HepG2 (cell line): ENCODE data around the gene SPG7. TPM values are rescaled to one million over a fixed set of nuclear protein-coding genes. Genes with fewer than 3 reads are reported as not detected.
A peak's percentile ranks its signal among the peaks of the same experiment; 100 is the strongest.

Experiments
- ARNTL ChIP-seq: sonication (generic); formaldehyde crosslinking; IDR thresholded peaks from 2 replicates; pipeline ENCODE4 v1.4.0; 2020; ENCODE audit warnings: mild to moderate bottlenecking, missing genetic modification reagents
- BRCA1 ChIP-seq: sonication (generic); formaldehyde crosslinking; IDR thresholded peaks from 2 replicates; pipeline ENCODE4 v1.4.0; 2020; ENCODE audit warnings: missing genetic modification reagents
- CCDC6 ChIP-seq: sonication (generic); formaldehyde crosslinking; IDR thresholded peaks from 2 replicates; pipeline ENCODE4 v1.8.1; 2022; ENCODE audit warnings: mild to moderate bottlenecking, missing genetic modification reagents, moderate library complexity
- EED ChIP-seq: sonication (generic); formaldehyde crosslinking; IDR thresholded peaks from 2 replicates; pipeline ENCODE4 v1.5.0; 2020; ENCODE audit warnings: mild to moderate bottlenecking, missing genetic modification reagents
- GLI4 ChIP-seq: sonication (generic); formaldehyde crosslinking; IDR thresholded peaks from 2 replicates; pipeline ENCODE4 v1.5.1; 2020; ENCODE audit warnings: missing genetic modification reagents, mild to moderate bottlenecking, moderate library complexity, borderline replicate concordance
- HMG20B ChIP-seq: conservative IDR thresholded peaks from 2 replicates; pipeline ENCODE4 v1.6.1; 2016; ENCODE audit warnings: missing genetic modification reagents, missing compliant biosample characterization
- KDM2A ChIP-seq: sonication (generic); formaldehyde crosslinking; IDR thresholded peaks from 2 replicates; pipeline ENCODE4 v1.4.0; 2020; ENCODE audit warnings: low read depth, missing genetic modification reagents, borderline replicate concordance
- KLF6 ChIP-seq: IDR thresholded peaks from 2 replicates; pipeline ENCODE4 v1.8.0; 2016; ENCODE audit warnings: missing biosample characterization, missing genetic modification reagents
- NAIF1 ChIP-seq: sonication (generic); formaldehyde crosslinking; IDR thresholded peaks from 2 replicates; pipeline ENCODE4 v1.5.0; 2020; ENCODE audit warnings: mild to moderate bottlenecking, missing genetic modification reagents, borderline replicate concordance
- POGZ ChIP-seq: sonication (generic); formaldehyde crosslinking; IDR thresholded peaks from 2 replicates; pipeline ENCODE4 v1.4.0; 2020; ENCODE audit warnings: mild to moderate bottlenecking, missing genetic modification reagents
- POLR2A ChIP-seq, 2 experiments: IDR thresholded peaks; 2 replicates each; pipeline ENCODE4 v1.6.1; 2011; ENCODE audit warnings: low read depth in 2 of 2, low read length in 2 of 2, mild to moderate bottlenecking in 1 of 2, moderate library complexity in 1 of 2; ENCODE audit not compliant: insufficient read depth in 1 of 2
- STAT5B ChIP-seq: sonication (generic); formaldehyde crosslinking; IDR thresholded peaks from 2 replicates; pipeline ENCODE4 v1.4.0; 2020; ENCODE audit warnings: missing genetic modification reagents
- ZNF121 ChIP-seq: sonication (generic); formaldehyde crosslinking; IDR thresholded peaks from 2 replicates; pipeline ENCODE4 v1.5.0; 2020; ENCODE audit warnings: mild to moderate bottlenecking, missing genetic modification reagents
- ZNF350 ChIP-seq: sonication (generic); formaldehyde crosslinking; IDR thresholded peaks from 2 replicates; pipeline ENCODE4 v1.4.0; 2020; ENCODE audit warnings: mild to moderate bottlenecking, low read depth, missing genetic modification reagents, borderline replicate concordance
- ZNF550 ChIP-seq: sonication (generic); formaldehyde crosslinking; IDR thresholded peaks from 2 replicates; pipeline ENCODE4 v1.4.0; 2020; ENCODE audit warnings: mild to moderate bottlenecking, missing genetic modification reagents, borderline replicate concordance
- ZNF570 ChIP-seq: sonication (generic); formaldehyde crosslinking; IDR thresholded peaks from 2 replicates; pipeline ENCODE4 v1.4.0; 2020; ENCODE audit warnings: mild to moderate bottlenecking, missing genetic modification reagents, borderline replicate concordance
- ZNF879 ChIP-seq: sonication (generic); formaldehyde crosslinking; IDR thresholded peaks from 2 replicates; pipeline ENCODE4 v1.8.1; 2023; ENCODE audit warnings: missing genetic modification reagents
- ZSCAN25 ChIP-seq: sonication (generic); formaldehyde crosslinking; IDR thresholded peaks from 2 replicates; pipeline ENCODE4 v1.8.0; 2022; ENCODE audit warnings: mild to moderate bottlenecking, missing genetic modification reagents
- polyA plus RNA-seq, 8 experiments: library from polyadenylated mRNA; depleted of rRNA in 3 of 8; stranded (reverse) in 7 of 8; unstranded in 1 of 8; fragments of >200 nt; fragmentation: Illumina TruSeq in 4 of 8; extraction: Trizol in 4 of 8; gene quantifications; 2 replicates each; pipeline versions ENCODE4 v1.2.1 to v1.2.3, GENCODE V29; 2011 to 2016; ENCODE audit warnings: low read depth in 4 of 8, missing spikeins in 1 of 8, mixed read lengths in 1 of 8; ENCODE audit not compliant: insufficient read depth in 1 of 8
- total RNA-seq, 5 experiments: library from RNA; depleted of rRNA; stranded (reverse); fragments of >200 nt; fragmentation: Illumina TruSeq; extraction: Trizol; gene quantifications; 2 replicates each; pipeline ENCODE4 v1.2.3, GENCODE V29; 2016; ENCODE audit warnings: low read depth in 1 of 5
- TF ChIP-seq, protein P1 (sequence below): sonication (generic); formaldehyde crosslinking; IDR thresholded peaks from 2 replicates; pipeline ENCODE4 v1.4.0; 2020; ENCODE audit warnings: missing genetic modification reagents, borderline replicate concordance
- TF ChIP-seq, protein P2 (sequence below): sonication (generic); formaldehyde crosslinking; IDR thresholded peaks from 2 replicates; pipeline ENCODE4 v1.4.0; 2020; ENCODE audit warnings: missing genetic modification reagents
- TF ChIP-seq, protein P3 (sequence below): sonication (generic); formaldehyde crosslinking; IDR thresholded peaks from 2 replicates; pipeline ENCODE4 v1.8.1; 2023; ENCODE audit warnings: missing genetic modification reagents, mild to moderate bottlenecking, borderline replicate concordance
- TF ChIP-seq, protein P4 (sequence below): sonication (generic); formaldehyde crosslinking; IDR thresholded peaks from 2 replicates; pipeline ENCODE4 v1.9.0; 2021; ENCODE audit warnings: missing genetic modification reagents, borderline replicate concordance

The SPG7 gene
- total and polyA plus RNA-seq, 2 of the 13 experiments (the other 11 are each of a cell fraction or from before 2014, with no cell fraction given): 66.0 to 136 TPM

DNA sequence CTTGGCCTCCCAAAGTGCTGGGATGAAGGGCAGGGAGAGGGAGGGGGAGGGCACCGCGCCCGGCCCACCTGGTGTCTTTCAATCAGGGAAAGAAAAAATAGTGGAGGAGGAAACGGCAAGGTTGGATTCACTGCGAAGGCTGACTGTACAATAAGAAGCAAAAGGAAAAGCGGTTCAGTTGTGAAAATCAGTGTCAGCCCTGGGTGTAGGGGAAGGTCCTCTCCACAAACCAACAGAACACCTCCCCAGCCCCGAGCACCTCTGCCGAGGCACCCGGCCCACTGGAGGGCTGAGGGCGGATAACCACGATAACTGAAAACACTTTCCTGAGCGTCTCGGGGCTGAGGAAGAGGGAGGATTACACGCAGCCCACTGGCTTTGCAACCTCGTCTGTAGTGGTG, 1.4 kb upstream of the SPG7 start (continued):
- TF ChIP-seq, protein P1, sequence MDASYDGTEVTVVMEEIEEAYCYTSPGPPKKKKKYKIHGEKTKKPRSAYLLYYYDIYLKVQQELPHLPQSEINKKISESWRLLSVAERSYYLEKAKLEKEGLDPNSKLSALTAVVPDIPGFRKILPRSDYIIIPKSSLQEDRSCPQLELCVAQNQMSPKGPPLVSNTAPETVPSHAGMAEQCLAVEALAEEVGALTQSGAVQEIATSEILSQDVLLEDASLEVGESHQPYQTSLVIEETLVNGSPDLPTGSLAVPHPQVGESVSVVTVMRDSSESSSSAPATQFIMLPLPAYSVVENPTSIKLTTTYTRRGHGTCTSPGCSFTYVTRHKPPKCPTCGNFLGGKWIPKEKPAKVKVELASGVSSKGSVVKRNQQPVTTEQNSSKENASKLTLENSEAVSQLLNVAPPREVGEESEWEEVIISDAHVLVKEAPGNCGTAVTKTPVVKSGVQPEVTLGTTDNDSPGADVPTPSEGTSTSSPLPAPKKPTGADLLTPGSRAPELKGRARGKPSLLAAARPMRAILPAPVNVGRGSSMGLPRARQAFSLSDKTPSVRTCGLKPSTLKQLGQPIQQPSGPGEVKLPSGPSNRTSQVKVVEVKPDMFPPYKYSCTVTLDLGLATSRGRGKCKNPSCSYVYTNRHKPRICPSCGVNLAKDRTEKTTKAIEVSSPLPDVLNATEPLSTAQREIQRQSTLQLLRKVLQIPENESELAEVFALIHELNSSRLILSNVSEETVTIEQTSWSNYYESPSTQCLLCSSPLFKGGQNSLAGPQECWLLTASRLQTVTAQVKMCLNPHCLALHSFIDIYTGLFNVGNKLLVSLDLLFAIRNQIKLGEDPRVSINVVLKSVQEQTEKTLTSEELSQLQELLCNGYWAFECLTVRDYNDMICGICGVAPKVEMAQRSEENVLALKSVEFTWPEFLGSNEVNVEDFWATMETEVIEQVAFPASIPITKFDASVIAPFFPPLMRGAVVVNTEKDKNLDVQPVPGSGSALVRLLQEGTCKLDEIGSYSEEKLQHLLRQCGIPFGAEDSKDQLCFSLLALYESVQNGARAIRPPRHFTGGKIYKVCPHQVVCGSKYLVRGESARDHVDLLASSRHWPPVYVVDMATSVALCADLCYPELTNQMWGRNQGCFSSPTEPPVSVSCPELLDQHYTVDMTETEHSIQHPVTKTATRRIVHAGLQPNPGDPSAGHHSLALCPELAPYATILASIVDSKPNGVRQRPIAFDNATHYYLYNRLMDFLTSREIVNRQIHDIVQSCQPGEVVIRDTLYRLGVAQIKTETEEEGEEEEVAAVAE (CRISPR knock-in tag): no peak
- no peak for TF ChIP-seq BRCA1
- TF ChIP-seq GLI4 (CRISPR knock-in tag): no peak
- 0 out of 2 replicates have a peak, but pooled peaks have one; percentile 29 for TF ChIP-seq KDM2A
- no peak for TF ChIP-seq NAIF1 (CRISPR knock-in tag)
- TF ChIP-seq, protein P2, sequence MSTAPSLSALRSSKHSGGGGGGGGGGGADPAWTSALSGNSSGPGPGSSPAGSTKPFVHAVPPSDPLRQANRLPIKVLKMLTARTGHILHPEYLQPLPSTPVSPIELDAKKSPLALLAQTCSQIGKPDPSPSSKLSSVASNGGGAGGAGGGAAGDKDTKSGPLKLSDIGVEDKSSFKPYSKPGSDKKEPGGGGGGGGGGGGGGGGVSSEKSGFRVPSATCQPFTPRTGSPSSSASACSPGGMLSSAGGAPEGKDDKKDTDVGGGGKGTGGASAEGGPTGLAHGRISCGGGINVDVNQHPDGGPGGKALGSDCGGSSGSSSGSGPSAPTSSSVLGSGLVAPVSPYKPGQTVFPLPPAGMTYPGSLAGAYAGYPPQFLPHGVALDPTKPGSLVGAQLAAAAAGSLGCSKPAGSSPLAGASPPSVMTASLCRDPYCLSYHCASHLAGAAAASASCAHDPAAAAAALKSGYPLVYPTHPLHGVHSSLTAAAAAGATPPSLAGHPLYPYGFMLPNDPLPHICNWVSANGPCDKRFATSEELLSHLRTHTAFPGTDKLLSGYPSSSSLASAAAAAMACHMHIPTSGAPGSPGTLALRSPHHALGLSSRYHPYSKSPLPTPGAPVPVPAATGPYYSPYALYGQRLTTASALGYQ (CRISPR knock-in tag): no peak
- TF ChIP-seq KLF6 (CRISPR knock-in tag): no peak
- TF ChIP-seq ZNF879 (CRISPR knock-in tag): no peak
- TF ChIP-seq, protein P3, sequence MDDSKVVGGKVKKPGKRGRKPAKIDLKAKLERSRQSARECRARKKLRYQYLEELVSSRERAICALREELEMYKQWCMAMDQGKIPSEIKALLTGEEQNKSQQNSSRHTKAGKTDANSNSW (CRISPR knock-in tag): no peak
- no peak for TF ChIP-seq ZSCAN25
- TF ChIP-seq, protein P4, sequence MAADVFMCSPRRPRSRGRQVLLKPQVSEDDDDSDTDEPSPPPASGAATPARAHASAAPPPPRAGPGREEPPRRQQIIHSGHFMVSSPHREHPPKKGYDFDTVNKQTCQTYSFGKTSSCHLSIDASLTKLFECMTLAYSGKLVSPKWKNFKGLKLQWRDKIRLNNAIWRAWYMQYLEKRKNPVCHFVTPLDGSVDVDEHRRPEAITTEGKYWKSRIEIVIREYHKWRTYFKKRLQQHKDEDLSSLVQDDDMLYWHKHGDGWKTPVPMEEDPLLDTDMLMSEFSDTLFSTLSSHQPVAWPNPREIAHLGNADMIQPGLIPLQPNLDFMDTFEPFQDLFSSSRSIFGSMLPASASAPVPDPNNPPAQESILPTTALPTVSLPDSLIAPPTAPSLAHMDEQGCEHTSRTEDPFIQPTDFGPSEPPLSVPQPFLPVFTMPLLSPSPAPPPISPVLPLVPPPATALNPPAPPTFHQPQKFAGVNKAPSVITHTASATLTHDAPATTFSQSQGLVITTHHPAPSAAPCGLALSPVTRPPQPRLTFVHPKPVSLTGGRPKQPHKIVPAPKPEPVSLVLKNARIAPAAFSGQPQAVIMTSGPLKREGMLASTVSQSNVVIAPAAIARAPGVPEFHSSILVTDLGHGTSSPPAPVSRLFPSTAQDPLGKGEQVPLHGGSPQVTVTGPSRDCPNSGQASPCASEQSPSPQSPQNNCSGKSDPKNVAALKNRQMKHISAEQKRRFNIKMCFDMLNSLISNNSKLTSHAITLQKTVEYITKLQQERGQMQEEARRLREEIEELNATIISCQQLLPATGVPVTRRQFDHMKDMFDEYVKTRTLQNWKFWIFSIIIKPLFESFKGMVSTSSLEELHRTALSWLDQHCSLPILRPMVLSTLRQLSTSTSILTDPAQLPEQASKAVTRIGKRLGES: no peak
- no peak for TF ChIP-seq CCDC6
- 0 out of 2 replicates have a peak, but pooled peaks have one; percentile 1 for TF ChIP-seq ZNF570 (CRISPR knock-in tag)
- no peak for TF ChIP-seq ARNTL (CRISPR knock-in tag)
- peak; percentile 1; the same call in 1 of the 2 replicates for TF ChIP-seq ZNF350 (CRISPR knock-in tag)
- no peak for TF ChIP-seq STAT5B
- no peak for TF ChIP-seq ZNF121 (CRISPR knock-in tag)
- TF ChIP-seq HMG20B (CRISPR knock-in tag): no peak
- TF ChIP-seq POGZ (CRISPR knock-in tag): no peak
- 0 out of 2 replicates have a peak, but pooled peaks have one; percentile 10 for TF ChIP-seq ZNF550 (CRISPR knock-in tag)
- peak in 1 of 2 experiments; percentile 12; a peak in 1 of 4 replicates for TF ChIP-seq POLR2A (IDR thresholded peaks at IDR 0.05; ENCODE audit: insufficient read depth in 1 of 2, low read depth in 2 of 2, low read length in 2 of 2)
- no peak for TF ChIP-seq EED (CRISPR knock-in tag)
